T-cell (primary cell): ENCODE data around the gene ANKRD37. TPM values are rescaled to one million over a fixed set of nuclear protein-coding genes. Genes with fewer than 3 reads are reported as not detected.

Experiments used
- ATAC-seq, 4 experiments: fragments of 200-7000 bp in 3 of 4; fragments of 150-1000 bp in 1 of 4; cut with Tn5 transposase; replicated peaks in 1 of 4; 1 replicate in 3 of 4; 2 replicates in 1 of 4; pipeline ENCODE4 v1.10.0; 2021; ENCODE audit warnings: moderate library complexity in 3 of 4, mild to moderate bottlenecking in 2 of 4, moderate number of reproducible peaks in 1 of 4
- CTCF ChIA-PET, 2 donors: fragments of 300-600 bp; sonication (Branson Sonifier 250); formaldehyde crosslinking; loops; one replicate each; lab custom pipeline; 2022; ENCODE audit warnings: antibody characterized with exemption in 2 of 2; lab: Charles Lee
- POLR2A ChIA-PET, 2 donors: fragments of 300-600 bp; sonication (Branson Sonifier 250); formaldehyde crosslinking; loops; one replicate each; lab custom pipeline; 2022; ENCODE audit warnings: antibody characterized with exemption in 2 of 2; lab: Charles Lee
- DNase-seq, 35 experiments: peaks; one replicate each; pipeline versions ENCODE4 v3.0.0 to v3.0.0-alpha.2; 2013 to 2023
- H3K27ac ChIP-seq: one replicate; pipeline ENCODE4 v1.5.1; 2013; ENCODE audit warnings: low read length
- H3K27me3 ChIP-seq, 2 experiments: replicated peaks in 1 of 2; 1 replicate in 1 of 2; 2 replicates in 1 of 2; pipeline versions ENCODE4 v1.6.1 to v1.7.0; 2013; ENCODE audit warnings: low read length in 1 of 2, mixed read lengths in 1 of 2; ENCODE audit not compliant: control insufficient read depth in 2 of 2, insufficient read depth in 2 of 2; ENCODE audit errors: extremely low read depth in 1 of 2
- H3K36me3 ChIP-seq, 2 donors: 1 replicate in 1 of 2; 2 replicates in 1 of 2; pipeline versions ENCODE4 v1.6.1 to v1.7.0; 2013; ENCODE audit warnings: low read length in 1 of 2; ENCODE audit not compliant: control insufficient read depth in 2 of 2, insufficient read depth in 1 of 2; ENCODE audit errors: extremely low read depth in 1 of 2
- H3K4me1 ChIP-seq, 2 experiments: 1 replicate in 1 of 2; 2 replicates in 1 of 2; pipeline versions ENCODE4 v1.6.1 to v1.7.0; 2013; ENCODE audit warnings: low read length in 2 of 2, mixed read lengths in 1 of 2; ENCODE audit not compliant: insufficient read depth in 2 of 2, control insufficient read depth in 1 of 2; ENCODE audit errors: extremely low read depth in 1 of 2
- H3K4me3 ChIP-seq, 2 donors: 1 replicate in 1 of 2; 2 replicates in 1 of 2; pipeline versions ENCODE4 v1.5.1 to v1.7.0; 2013; ENCODE audit warnings: mild to moderate bottlenecking in 2 of 2, low read length in 1 of 2, moderate library complexity in 1 of 2; ENCODE audit not compliant: control insufficient read depth in 1 of 2; ENCODE audit errors: extremely low read depth in 1 of 2
- H3K9me3 ChIP-seq: 2 replicates; pipeline ENCODE4 v1.7.0; 2013
- H3K27ac Mint-ChIP-seq, 2 donors: one replicate each; pipeline ENCODE4 v1.8.0; 2020 to 2021; ENCODE audit warnings: mild to moderate bottlenecking in 2 of 2, mixed read lengths in 2 of 2
- H3K27me3 Mint-ChIP-seq, 2 donors: one replicate each; pipeline ENCODE4 v1.8.0; 2021 to 2022; ENCODE audit warnings: mixed read lengths in 2 of 2
- H3K36me3 Mint-ChIP-seq: one replicate; pipeline ENCODE4 v1.8.0; 2021; ENCODE audit warnings: mixed read lengths
- H3K4me1 Mint-ChIP-seq, 3 donors: one replicate each; pipeline ENCODE4 v1.8.0; 2020 to 2022; ENCODE audit warnings: mixed read lengths in 3 of 3, mild to moderate bottlenecking in 1 of 3
- H3K4me3 Mint-ChIP-seq, 3 donors: one replicate each; pipeline ENCODE4 v1.8.0; 2020 to 2022; ENCODE audit warnings: mild to moderate bottlenecking in 3 of 3, mixed read lengths in 3 of 3, moderate library complexity in 3 of 3
- H3K9me3 Mint-ChIP-seq, 3 donors: one replicate each; pipeline ENCODE4 v1.8.0; 2020 to 2022; ENCODE audit warnings: mixed read lengths in 3 of 3
- WGBS: methylation state at CpG from one replicate; pipeline ENCODE4 v1.1.5; 2013; ENCODE audit warnings: missing lambda C conversion rate; ENCODE audit not compliant: insufficient coverage; 5-methylcytosine and 5-hydroxymethylcytosine counted together
- total RNA-seq, 35 experiments: library from RNA in 6 of 35; stranded (reverse) in 6 of 35; fragments of 120-200 nt in 1 of 35; gene quantifications; one replicate each; pipeline versions ENCODE4 v1.2.1 to v1.2.4 and lab custom pipeline; 2013 to 2026

Gene ANKRD37
- total RNA-seq, 5 donors from 2014 or later (not counting 1 experiment from before 2014, with no cell fraction given): 5.5 to 16.0 (median 7.9) TPM

DNA sequence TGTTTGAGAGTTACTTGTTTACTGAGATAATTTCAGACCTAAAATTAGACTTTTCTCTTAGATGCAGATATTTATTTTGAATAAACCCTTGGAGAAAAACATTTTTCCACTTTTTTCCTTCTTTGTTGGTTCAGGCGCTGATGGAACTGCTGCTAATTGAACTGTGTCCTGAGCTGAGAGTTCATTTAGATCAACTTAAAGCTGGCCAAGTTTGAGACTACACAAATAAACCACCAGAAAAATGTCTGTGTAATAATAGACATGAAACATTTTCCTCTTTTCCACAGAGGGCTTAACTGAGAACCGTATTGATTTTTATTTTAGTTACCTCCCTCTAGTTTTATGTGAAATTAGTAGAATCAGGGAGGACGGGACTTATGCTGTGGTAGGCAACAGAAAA is 33.4 kb upstream of the ANKRD37 start:
- no peaks in the 10 kb centered on the region for H3K4me1 ChIP-seq
- H3K27ac Mint-ChIP-seq: no peak overlapping the region
- ChIA-PET CTCF (no interaction called here), POLR2A (no interaction called here)
- H3K9me3 ChIP-seq: no peaks in the 10 kb centered on the region
- H3K4me1 Mint-ChIP-seq: no peaks in the 10 kb centered on the region
- H3K4me3 Mint-ChIP-seq: no peak overlapping the region
- no peak overlapping the region for H3K27ac ChIP-seq
- WGBS: no CpG with 5 or more reads among the region's 3 CpGs
- H3K36me3 Mint-ChIP-seq: peaks cover 18% of the 10 kb centered on the region
- no peak overlapping the region for H3K4me3 ChIP-seq
- H3K9me3 Mint-ChIP-seq: no peaks in the 10 kb centered on the region
- no peaks in the 10 kb centered on the region for H3K27me3 Mint-ChIP-seq
- ATAC-seq (no peak), DNase-seq (no peak)
- H3K36me3 ChIP-seq: peaks cover 5 to 6% of the 10 kb centered on the region in 2 donors
- no peaks in the 10 kb centered on the region for H3K27me3 ChIP-seq

DNA sequence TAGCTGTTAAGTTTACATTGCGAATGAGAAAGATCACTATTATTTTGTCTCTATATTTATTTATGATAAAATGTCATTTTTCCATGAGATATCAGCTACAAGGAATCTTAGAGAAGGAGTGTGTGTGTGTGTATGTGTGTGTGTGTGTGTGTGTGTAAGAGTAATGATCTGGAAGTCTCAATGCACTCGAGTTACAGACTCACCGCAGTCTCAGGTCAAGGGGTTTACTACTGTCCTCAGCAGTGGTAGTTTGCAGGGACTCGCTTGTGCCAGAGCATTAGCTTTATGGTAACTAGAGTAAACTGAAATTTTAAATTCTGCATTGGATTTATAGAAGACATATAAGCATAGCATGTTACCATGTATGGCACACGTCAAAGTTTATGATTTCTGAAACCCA is 31.8 kb upstream of the ANKRD37 start:
- no peaks in the 10 kb centered on the region for H3K4me1 Mint-ChIP-seq
- ChIA-PET POLR2A (no interaction called here), CTCF (interaction anchor here in 1 of 2 donors (0.5 kb wide), 1 partner anchor 23 kb away, joined by 3 read pairs; no protein-coding TSS in a partner anchor)
- no peak overlapping the region for H3K27ac ChIP-seq
- peaks cover 3 to 4% of the 10 kb centered on the region in 2 donors for H3K36me3 ChIP-seq
- H3K9me3 Mint-ChIP-seq: no peaks in the 10 kb centered on the region
- no peak overlapping the region for H3K4me3 Mint-ChIP-seq
- H3K27ac Mint-ChIP-seq: no peak overlapping the region
- no peaks in the 10 kb centered on the region for H3K27me3 ChIP-seq
- 95% methylated on average over 3 of the region's 5 CpGs for whole genome bisulfite sequencing
- ATAC-seq (no peak), DNase-seq (no peak)
- no peaks in the 10 kb centered on the region for H3K9me3 ChIP-seq
- H3K27me3 Mint-ChIP-seq: no peaks in the 10 kb centered on the region
- H3K4me1 ChIP-seq: no peaks in the 10 kb centered on the region
- no peak overlapping the region for H3K4me3 ChIP-seq
- H3K36me3 Mint-ChIP-seq: peaks cover 16% of the 10 kb centered on the region

DNA sequence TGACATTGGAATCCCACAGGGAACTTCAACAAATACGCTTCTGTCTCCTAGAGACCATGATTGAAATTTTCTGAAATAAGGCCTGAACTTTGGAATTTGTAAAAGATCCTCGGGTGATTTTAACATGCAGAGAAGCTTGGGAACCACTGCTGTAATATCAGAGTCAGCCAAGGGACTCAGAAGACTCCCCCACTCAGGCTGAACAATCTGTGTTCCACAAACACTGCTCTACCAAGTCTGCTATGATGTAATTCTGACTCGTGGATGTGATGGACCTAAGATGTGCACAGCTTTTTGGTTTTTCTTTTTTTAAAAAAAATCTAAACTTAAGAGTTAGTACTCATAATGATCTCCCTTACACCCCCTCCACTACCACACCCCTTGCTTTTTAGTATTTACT is 26.9 kb upstream of the ANKRD37 start:
- Mint-ChIP-seq H3K27ac (no peak overlapping the region), H3K9me3 (no peaks in the 10 kb centered on the region), H3K4me3 (no peak overlapping the region), H3K4me1 (no peaks in the 10 kb centered on the region), H3K36me3 (peaks cover 14% of the 10 kb centered on the region), H3K27me3 (no peaks in the 10 kb centered on the region)
- Histone ChIP-seq H3K4me1 (no peaks in the 10 kb centered on the region), H3K27ac (no peak overlapping the region), H3K27me3 (no peaks in the 10 kb centered on the region), H3K4me3 (no peak overlapping the region), H3K36me3 (peaks cover 0 to 3% of the 10 kb centered on the region in 2 donors), H3K9me3 (no peaks in the 10 kb centered on the region)
- DNase-seq (no peak), ATAC-seq (no peak)
- ChIA-PET POLR2A (no interaction called here), CTCF (no interaction called here)
- 100% methylated on average over 2 of the region's 3 CpGs for WGBS

DNA sequence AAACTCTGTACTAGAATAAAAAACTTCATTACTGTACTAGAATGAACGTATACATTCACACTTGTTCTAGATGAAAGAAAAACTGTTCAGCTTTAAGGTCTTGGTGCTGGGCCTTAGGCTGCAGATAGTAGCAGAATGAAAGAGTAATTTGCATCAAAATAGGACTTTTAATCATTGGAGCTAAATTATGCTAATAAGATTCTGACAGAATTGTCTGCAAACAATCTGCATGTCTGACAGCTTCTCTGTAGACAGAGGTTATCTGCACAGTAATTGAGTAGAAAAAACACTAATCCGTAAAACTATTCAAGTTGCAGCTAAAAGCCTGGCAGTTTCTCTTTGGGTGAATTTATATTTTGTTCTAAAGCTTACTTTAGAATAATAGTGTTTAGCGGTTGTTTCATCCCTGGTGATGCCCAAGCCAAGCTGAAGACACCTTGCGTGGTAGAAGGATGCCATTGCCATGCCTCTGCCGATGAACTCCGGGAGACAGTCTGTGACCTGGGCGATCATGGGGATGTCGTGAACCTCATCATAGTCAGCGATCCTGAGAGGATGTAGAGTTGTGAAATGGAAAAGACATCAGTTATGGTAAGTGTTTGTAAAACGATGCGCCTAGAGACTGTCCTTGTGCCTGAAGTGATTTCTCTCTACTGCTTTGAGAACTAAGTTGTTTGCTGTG is 26.2 kb upstream of the ANKRD37 start:
- no peaks in the 10 kb centered on the region for H3K4me1 Mint-ChIP-seq
- H3K9me3 Mint-ChIP-seq: no peaks in the 10 kb centered on the region
- H3K4me3 Mint-ChIP-seq: no peak overlapping the region
- H3K27me3 ChIP-seq: no peaks in the 10 kb centered on the region
- H3K9me3 ChIP-seq: no peaks in the 10 kb centered on the region
- H3K4me3 ChIP-seq: no peak overlapping the region
- no peaks in the 10 kb centered on the region for H3K4me1 ChIP-seq
- H3K27me3 Mint-ChIP-seq: no peaks in the 10 kb centered on the region
- no peak for ATAC-seq
- peaks cover 0 to 3% of the 10 kb centered on the region in 2 donors for H3K36me3 ChIP-seq
- H3K27ac ChIP-seq: no peak overlapping the region
- ChIA-PET CTCF (interaction anchor here in 1 of 2 donors (0.7 kb wide), 1 partner anchor 196 kb away, joined by 3 read pairs; no protein-coding TSS in a partner anchor), POLR2A (no interaction called here)
- 99% methylated on average over 9 of the region's 11 CpGs for WGBS
- peaks cover 14% of the 10 kb centered on the region for H3K36me3 Mint-ChIP-seq
- H3K27ac Mint-ChIP-seq: no peak overlapping the region
- DNase-seq: no peak

DNA sequence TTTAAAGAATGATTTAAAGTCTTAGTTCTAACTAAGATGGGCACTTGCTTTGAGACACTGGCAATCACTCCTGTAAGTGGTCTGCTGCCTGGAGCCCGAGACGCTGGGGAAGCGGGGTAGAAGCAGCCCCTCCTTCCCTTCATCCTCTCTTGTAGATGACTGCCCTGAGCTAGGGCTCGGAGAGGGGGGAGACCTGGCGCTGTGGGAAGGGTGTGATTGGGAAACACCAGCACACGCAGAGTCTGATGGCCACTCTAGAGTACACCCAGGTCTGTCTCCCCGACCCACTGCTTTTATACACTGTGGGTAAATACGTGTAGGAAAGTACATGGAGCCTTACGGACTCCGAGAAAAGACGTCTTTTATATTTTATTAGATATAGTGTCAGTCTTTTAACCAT is 24.9 kb upstream of the ANKRD37 start:
- DNase-seq (no peak), ATAC-seq (no peak)
- CTCF ChIA-PET: no interaction called here
- no peak overlapping the region for H3K27ac Mint-ChIP-seq
- H3K9me3 ChIP-seq: no peaks in the 10 kb centered on the region
- H3K4me3 Mint-ChIP-seq: no peak overlapping the region
- H3K27ac ChIP-seq: no peak overlapping the region
- no peaks in the 10 kb centered on the region for H3K27me3 ChIP-seq
- no peak overlapping the region for H3K4me3 ChIP-seq
- 100% methylated on average over 1 of the region's 11 CpGs for WGBS
- peaks cover 8% of the 10 kb centered on the region for H3K36me3 Mint-ChIP-seq
- H3K4me1 ChIP-seq: no peaks in the 10 kb centered on the region
- peaks cover 0 to 3% of the 10 kb centered on the region in 2 donors for H3K36me3 ChIP-seq
- POLR2A ChIA-PET: no interaction called here
- H3K9me3 Mint-ChIP-seq: no peaks in the 10 kb centered on the region
- no peaks in the 10 kb centered on the region for H3K4me1 Mint-ChIP-seq
- no peaks in the 10 kb centered on the region for H3K27me3 Mint-ChIP-seq

DNA sequence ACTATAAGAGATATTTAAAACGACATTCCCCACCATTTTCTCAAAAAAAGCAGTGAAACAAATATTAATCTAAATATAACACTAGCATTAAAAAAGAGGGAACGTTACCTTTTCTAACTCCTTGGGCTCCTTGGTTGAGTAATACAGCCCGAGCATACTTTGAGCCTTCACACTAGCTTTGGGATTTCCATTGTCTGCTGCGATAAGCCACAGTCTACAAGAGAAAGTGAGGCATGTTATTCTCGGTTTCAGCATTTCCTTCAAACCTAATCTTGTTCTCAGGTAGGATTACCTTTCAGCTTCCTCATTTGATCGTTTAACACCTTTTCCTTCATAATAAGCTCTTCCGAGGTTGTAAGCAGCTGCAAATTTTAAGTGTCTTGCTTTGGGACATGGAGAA is 22.6 kb upstream of the ANKRD37 start:
- WGBS: 94% methylated on average over 2 of the region's 7 CpGs
- H3K36me3 Mint-ChIP-seq: peaks cover 8% of the 10 kb centered on the region
- no peaks in the 10 kb centered on the region for H3K9me3 ChIP-seq
- H3K27me3 ChIP-seq: no peaks in the 10 kb centered on the region
- no peaks in the 10 kb centered on the region for H3K9me3 Mint-ChIP-seq
- no peak overlapping the region for H3K27ac ChIP-seq
- H3K27me3 Mint-ChIP-seq: no peaks in the 10 kb centered on the region
- no peak overlapping the region for H3K4me3 ChIP-seq
- no peaks in the 10 kb centered on the region for H3K4me1 Mint-ChIP-seq
- no peak for ATAC-seq
- no peaks in the 10 kb centered on the region for H3K4me1 ChIP-seq
- no peak overlapping the region for H3K4me3 Mint-ChIP-seq
- H3K27ac Mint-ChIP-seq: no peak overlapping the region
- DNase-seq: no peak
- peaks cover 0 to 3% of the 10 kb centered on the region in 2 donors for H3K36me3 ChIP-seq
- ChIA-PET CTCF (no interaction called here), POLR2A (no interaction called here)
